Neural cell (in vitro differentiated cells): Measurements from ENCODE around the gene DDX54.

ENCODE experiments used
- POLR2AphosphoS5 ChIP-seq: IDR thresholded peaks from 2 replicates; pipeline ENCODE4 v1.6.1; 2012
- TF ChIP-seq, protein P1 (sequence below): fragments of 450-650 bp; IDR thresholded peaks from 2 replicates; pipeline ENCODE4 v1.5.1; 2014; ENCODE audit warnings: antibody characterized with exemption, mild to moderate bottlenecking, moderate library complexity; ENCODE audit not compliant: poor library complexity, severe bottlenecking

DNA sequence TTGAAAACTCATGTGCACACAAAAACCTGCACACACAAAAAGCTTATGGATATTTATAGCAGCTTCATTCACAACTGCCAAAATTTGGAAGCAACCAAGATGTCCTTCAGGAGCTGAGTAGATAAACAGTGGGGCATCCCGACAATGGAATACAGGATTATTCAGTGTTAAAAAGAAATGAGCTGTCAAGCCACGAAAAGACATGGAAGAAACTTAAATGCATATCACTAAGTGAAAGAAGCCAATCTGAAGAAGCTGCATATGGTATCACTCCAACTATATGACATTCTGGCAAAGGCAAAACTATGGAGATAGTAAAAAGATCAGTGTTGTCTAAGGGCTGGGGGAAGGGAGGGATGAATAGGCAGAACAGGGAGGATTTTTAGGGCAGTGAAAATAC is 30.7 kb upstream of the DDX54 start:
- TF ChIP-seq, protein P1, sequence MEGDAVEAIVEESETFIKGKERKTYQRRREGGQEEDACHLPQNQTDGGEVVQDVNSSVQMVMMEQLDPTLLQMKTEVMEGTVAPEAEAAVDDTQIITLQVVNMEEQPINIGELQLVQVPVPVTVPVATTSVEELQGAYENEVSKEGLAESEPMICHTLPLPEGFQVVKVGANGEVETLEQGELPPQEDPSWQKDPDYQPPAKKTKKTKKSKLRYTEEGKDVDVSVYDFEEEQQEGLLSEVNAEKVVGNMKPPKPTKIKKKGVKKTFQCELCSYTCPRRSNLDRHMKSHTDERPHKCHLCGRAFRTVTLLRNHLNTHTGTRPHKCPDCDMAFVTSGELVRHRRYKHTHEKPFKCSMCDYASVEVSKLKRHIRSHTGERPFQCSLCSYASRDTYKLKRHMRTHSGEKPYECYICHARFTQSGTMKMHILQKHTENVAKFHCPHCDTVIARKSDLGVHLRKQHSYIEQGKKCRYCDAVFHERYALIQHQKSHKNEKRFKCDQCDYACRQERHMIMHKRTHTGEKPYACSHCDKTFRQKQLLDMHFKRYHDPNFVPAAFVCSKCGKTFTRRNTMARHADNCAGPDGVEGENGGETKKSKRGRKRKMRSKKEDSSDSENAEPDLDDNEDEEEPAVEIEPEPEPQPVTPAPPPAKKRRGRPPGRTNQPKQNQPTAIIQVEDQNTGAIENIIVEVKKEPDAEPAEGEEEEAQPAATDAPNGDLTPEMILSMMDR = no peak
- TF ChIP-seq POLR2AphosphoS5 = no peak
